Left hindlimb (tissue), 1 donor: ENCODE results near the gene NIPA2.

Experiments
- DNase-seq: peaks from one replicate; pipeline ENCODE4 v3.0.0-alpha.2; 2018

NIPA2 gene

DNA sequence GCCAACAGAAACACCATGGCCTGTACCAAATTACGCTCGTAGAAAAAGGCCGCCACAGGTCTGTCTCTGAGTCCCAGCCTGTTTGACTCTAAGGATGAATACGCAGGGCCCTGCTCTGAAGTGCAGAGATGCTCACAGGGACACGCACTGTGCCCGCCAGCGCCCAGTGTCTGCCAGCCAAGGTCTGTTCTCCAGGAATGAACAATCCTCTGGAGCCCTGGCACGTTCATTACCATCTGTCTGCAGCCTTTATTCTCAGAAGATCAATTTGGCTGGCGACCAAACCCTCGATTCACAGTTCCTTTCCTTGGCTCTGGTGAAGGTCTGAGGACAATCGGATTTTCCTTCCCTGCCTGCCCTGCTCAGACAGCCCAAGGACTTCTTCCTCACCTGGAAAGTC is 66.3 kb downstream of the NIPA2 start:
- DNase-seq = no peak

DNA sequence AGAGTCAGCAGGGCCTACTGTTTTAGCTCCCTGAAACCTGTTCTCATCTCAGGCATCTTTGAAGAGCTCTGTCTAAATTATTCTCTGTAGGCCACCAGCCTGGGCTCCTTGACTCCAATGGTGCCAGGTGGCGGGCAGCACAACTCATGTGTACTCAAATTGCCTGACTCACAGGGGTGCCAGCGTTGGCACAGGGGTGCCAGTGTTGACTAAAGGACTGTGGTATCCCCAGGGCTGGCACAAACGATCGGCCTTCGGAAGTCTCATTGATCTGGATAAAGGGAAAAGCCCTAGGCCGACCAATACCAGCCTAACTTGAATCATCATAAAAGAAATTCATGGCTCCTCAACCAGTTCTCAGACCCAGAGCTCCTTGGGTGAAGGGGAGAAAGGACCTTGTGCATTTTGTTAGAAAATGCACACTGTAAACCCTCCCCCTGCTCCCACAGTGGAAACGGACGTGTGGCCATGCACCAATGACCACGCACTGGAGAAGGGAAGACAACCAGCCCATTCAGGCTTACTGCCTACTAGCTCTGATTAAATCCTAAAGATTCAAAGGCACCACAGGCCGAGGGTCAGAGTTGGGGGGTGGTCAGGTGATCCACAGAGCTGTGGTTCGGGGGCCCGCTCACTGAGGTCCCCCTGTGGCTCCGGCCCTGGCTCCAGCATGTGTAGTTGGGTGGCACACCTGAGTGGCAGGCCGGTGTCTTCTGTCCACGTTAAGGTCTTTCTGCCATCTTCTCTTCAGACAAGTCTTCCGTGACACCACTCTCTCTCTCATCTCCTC is 68.9 kb downstream of the NIPA2 start:
- DNase-seq = no peak

DNA sequence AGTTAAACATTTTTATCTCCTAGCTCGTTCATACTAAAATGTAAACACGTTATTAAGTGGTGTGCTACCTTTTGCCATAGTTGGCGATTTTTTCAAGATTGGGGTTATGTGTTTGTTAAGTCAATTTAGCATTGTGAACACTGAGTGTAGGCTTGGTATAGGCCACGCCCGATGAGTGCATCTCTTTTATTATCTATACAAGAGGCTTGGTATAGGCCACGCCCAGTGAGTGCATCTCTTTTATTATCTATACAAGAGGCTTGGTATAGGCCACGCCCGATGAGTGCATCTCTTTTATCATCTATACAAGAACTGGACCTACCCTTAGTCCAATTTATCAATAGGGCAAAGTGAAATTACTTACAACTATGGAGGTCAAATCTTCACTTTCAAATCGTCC is 70.4 kb downstream of the NIPA2 start:
- no peak for DNase-seq

DNA sequence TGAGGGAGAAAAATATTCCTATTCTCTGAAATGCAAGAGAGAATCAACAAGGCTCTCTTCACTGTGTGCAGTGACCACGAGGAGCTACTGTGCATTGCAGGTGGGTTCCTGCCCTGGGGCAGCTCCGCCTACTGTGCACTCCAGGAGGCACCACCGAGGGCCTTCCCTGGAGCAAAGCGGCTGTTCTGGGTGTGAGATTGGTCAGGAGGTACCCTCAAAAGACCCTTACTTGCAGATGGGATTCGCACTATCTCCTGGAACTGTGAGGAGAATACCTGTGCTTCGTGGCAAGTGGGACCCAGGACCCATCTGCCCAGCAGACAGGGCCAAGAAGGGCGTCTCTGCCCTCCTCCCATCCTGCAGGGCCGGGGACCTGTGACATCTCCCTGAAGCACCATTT is 72.8 kb downstream of the NIPA2 start:
- DNase-seq = no peak

DNA sequence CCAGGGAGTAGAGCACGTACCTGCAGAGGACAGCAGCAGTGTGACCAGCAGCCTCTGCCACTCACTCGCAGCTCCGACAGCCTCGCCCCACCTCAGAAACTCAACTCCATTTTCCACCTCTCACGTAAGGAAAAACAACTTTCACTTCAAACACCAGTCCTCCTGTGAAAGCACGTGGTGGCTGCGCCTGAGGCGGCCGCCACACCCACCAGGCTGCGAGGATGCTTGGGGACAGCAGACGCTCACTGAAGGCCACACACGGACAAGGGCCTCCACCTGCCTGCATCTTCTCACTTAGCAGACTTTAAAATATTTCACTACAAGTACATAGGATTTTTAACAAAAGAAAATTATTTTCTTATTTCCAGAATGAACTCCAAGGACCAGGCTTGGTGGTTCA is 73.8 kb downstream of the NIPA2 start:
- no peak for DNase-seq

DNA sequence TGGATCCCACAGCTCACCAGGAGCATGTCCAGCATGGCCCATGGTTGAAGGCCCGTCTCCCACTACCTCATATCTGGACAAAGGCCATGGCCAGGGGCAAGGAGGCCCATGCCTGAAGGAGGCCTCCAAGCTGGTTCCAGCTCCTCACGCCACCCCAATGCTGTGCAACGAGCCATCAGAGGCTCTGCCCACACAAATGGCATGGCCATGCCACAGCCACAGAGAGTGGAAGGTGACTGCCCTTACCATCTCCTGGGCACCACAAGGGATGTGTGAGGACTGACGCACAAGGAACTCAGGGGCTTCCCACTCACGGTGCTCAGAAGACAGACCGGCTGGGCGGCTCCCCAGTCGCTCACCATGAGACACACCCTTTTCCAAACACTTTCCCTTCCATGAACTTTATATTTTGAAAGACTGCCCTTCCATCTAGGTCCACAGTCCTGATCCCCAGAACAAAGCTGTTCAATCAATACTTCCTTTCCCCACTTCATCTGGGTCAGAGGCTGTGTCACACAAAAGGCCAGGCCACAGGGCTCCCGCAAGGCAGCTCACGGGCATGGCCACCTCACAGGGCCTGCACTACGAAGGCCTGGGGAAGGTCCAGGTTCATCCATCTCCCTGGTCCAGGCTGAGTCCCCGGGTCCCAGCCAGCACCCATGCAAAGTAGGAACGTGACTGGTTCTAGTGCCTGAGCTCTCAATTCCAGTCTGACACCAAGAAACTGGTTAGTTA is 75.3 kb downstream of the NIPA2 start:
- no peak for DNase-seq

DNA sequence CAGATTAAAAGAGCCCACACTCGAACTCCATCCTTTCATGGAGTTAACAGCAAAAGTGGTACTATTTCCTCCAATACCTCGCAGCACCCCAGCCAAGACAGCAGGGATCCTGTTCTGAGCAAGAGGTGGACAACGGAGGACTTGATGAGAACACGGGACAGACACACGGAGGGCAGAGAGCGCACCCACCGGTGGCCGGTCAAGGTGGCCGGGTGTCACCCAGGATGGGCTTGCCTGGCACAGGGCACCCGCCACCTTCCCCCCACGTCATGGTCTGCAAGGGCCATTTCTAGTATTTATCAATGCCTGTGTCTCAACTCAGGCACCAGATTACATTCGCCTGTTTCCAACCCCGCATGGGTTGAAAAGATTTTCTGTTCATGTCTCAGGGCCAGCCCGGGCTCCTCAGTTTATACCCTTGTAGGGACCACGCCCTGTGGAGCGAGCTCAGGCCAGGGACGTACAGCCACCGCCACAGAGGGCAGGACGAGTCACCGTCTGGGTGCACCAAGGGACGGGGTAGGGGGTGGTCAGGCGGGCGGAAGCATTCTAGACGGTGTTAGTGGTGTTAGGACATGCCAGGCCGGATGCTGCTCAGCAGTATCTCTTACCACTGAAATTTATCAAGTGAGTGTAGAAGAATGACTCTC is 77.5 kb downstream of the NIPA2 start:
- no peak for DNase-seq

DNA sequence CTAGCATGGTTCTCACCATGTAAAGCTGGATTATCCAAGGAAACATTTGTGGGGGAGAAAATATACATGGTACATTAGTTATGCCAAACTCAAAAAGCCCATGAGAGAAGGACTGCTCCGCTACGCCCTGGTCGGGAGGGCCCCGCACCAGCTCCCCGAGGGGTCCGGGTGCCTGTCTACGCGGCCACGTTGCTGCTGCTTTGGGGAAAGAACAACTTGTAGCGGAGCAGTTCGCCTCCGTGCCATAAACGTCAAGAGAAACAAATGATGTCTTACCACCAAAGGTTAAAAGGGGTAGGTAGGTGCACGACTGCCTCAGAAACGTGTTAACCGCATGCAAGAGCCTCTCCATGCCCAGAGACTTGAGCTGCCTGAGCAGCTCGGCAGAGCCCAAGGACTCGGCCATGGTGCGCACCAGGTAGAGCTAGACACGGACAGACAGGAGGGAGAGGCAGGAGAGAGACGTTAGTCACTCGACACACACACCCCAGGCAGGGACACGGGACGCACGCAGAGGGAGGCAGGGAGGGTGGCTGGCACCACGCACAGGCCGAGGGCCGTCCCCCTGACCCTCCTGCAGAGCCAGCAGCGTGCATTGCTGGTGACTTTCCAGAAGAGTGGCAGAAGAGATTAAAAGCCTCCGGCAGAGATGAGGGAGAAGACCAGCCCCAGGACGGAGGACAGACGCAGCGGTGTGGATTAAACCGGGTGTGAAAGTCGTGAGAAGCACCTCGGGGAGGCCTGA is 78.3 kb downstream of the NIPA2 start:
- no peak for DNase-seq

DNA sequence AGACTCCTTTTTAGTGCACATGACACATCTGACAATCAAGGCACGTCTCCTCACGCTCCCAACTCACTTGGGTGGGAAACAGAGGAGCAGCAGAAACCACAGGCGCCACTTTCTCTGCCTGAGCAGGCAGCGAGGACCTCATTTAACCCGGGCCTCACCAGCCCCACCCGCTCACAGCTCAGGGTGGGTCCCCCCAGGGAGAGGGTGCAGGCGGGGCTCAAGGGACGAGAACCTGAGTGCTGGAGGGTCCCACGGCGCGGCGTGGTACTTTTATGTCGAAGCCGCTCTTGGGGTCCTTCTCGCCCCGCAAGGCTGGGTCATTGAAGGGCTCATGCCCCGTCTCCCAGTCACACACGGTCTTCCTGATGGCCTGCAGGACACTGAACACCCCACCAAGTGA is 79.1 kb downstream of the NIPA2 start:
- no peak for DNase-seq
